GM23338 (cell line): ENCODE data around the gene CST3.

ENCODE experiments used
- EZH2 ChIP-seq: fragments of 200-600 bp; sonication (generic); IDR thresholded peaks from one replicate; pipeline ENCODE4 v1.8.0; 2017; ENCODE audit warnings: antibody characterized with exemption, mild to moderate bottlenecking, low read depth; ENCODE audit not compliant: unreplicated experiment
- JUNB ChIP-seq: IDR thresholded peaks from one replicate; pipeline ENCODE4 v1.6.1; 2016; ENCODE audit warnings: antibody characterized with exemption; ENCODE audit not compliant: unreplicated experiment
- TF ChIP-seq, protein P1 (sequence below), 2 experiments: fragments of 200-600 bp in 1 of 2; sonication (generic) in 1 of 2; conservative IDR thresholded peaks; 2 replicates each; pipeline versions ENCODE4 v1.5.1 to v1.6.1; 2016 to 2017; ENCODE audit warnings: antibody characterized with exemption in 2 of 2, low read depth in 2 of 2, mild to moderate bottlenecking in 2 of 2, moderate library complexity in 1 of 2

DNA sequence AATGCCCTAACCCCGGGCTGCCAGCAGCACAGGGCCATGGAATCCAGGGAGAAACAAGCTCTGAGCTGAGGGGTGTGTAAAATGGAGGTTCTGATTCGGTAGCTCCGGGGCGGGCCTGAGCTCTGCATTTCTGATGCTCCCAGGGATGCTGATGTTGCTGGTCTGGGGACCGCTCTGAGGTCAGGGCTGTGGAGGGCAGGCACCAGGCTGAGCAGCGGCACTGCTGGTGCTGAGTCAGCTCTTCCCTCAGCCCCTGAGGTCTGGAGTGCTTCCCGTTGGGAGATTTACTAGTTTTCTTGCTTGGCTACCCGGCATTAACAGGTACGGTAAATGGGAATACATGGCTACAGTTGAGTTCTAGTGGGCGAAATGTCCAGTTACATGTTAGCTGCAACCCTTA lies 18.6 kb upstream of the CST3 start:
- TF ChIP-seq JUNB (no peak), EZH2 (no peak)
- TF ChIP-seq, protein P1, sequence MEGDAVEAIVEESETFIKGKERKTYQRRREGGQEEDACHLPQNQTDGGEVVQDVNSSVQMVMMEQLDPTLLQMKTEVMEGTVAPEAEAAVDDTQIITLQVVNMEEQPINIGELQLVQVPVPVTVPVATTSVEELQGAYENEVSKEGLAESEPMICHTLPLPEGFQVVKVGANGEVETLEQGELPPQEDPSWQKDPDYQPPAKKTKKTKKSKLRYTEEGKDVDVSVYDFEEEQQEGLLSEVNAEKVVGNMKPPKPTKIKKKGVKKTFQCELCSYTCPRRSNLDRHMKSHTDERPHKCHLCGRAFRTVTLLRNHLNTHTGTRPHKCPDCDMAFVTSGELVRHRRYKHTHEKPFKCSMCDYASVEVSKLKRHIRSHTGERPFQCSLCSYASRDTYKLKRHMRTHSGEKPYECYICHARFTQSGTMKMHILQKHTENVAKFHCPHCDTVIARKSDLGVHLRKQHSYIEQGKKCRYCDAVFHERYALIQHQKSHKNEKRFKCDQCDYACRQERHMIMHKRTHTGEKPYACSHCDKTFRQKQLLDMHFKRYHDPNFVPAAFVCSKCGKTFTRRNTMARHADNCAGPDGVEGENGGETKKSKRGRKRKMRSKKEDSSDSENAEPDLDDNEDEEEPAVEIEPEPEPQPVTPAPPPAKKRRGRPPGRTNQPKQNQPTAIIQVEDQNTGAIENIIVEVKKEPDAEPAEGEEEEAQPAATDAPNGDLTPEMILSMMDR (conservative IDR thresholded peaks at IDR 0.05; ENCODE audit: low read depth in 2 of 2): no peak
